Stomach (tissue), 4 donors: ENCODE data around the gene CD2AP.

Experiments
- EP300 ChIP-seq: sonication (generic); formaldehyde crosslinking; IDR thresholded peaks from one replicate; pipeline ENCODE4 v1.6.1; 2017; ENCODE audit warnings: antibody characterized with exemption
- POLR2A ChIP-seq, 4 donors: fragments of 450-650 bp; IDR thresholded peaks; one replicate each; pipeline ENCODE4 v1.6.1; 2016; ENCODE audit warnings: antibody characterized with exemption in 4 of 4, control low read depth in 2 of 4, mild to moderate bottlenecking in 1 of 4, moderate library complexity in 1 of 4
- POLR2AphosphoS5 ChIP-seq, 3 donors: sonication (generic); formaldehyde crosslinking; IDR thresholded peaks; one replicate each; pipeline ENCODE4 v1.6.1; 2016; ENCODE audit warnings: antibody characterized with exemption in 3 of 3
- TF ChIP-seq, protein P1 (sequence below), 7 experiments: fragments of 450-650 bp in 4 of 7; fragments of 200-600 bp in 3 of 7; sonication (generic) in 3 of 7; IDR thresholded peaks; one replicate each; pipeline ENCODE4 v1.5.1; 2016 to 2019; ENCODE audit warnings: antibody characterized with exemption in 7 of 7, control low read depth in 2 of 7, mild to moderate bottlenecking in 1 of 7

- TF ChIP-seq, protein P1, sequence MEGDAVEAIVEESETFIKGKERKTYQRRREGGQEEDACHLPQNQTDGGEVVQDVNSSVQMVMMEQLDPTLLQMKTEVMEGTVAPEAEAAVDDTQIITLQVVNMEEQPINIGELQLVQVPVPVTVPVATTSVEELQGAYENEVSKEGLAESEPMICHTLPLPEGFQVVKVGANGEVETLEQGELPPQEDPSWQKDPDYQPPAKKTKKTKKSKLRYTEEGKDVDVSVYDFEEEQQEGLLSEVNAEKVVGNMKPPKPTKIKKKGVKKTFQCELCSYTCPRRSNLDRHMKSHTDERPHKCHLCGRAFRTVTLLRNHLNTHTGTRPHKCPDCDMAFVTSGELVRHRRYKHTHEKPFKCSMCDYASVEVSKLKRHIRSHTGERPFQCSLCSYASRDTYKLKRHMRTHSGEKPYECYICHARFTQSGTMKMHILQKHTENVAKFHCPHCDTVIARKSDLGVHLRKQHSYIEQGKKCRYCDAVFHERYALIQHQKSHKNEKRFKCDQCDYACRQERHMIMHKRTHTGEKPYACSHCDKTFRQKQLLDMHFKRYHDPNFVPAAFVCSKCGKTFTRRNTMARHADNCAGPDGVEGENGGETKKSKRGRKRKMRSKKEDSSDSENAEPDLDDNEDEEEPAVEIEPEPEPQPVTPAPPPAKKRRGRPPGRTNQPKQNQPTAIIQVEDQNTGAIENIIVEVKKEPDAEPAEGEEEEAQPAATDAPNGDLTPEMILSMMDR (IDR thresholded peaks at IDR 0.05) = no peak
- TF ChIP-seq POLR2AphosphoS5 (IDR thresholded peaks at IDR 0.05) (no peak), POLR2A (IDR thresholded peaks at IDR 0.05) (no peak), EP300 (no peak)
These were observed 169.6 kb downstream of the CD2AP start for GRCh38 chr6:47647188-47647587.
